ENCODE results near the gene STMP1.

GRCh38 chr7:135620447-135620846 lies 41.9 kb upstream of the STMP1 start:
- TF ChIP-seq, protein P1, sequence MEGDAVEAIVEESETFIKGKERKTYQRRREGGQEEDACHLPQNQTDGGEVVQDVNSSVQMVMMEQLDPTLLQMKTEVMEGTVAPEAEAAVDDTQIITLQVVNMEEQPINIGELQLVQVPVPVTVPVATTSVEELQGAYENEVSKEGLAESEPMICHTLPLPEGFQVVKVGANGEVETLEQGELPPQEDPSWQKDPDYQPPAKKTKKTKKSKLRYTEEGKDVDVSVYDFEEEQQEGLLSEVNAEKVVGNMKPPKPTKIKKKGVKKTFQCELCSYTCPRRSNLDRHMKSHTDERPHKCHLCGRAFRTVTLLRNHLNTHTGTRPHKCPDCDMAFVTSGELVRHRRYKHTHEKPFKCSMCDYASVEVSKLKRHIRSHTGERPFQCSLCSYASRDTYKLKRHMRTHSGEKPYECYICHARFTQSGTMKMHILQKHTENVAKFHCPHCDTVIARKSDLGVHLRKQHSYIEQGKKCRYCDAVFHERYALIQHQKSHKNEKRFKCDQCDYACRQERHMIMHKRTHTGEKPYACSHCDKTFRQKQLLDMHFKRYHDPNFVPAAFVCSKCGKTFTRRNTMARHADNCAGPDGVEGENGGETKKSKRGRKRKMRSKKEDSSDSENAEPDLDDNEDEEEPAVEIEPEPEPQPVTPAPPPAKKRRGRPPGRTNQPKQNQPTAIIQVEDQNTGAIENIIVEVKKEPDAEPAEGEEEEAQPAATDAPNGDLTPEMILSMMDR (optimal IDR thresholded peaks at IDR 0.05 in 1 of 3, IDR thresholded peaks at IDR 0.05 in 1 of 3, conservative IDR thresholded peaks at IDR 0.05 in 1 of 3; ENCODE audit: extremely low read depth in 1 of 3, insufficient read depth in 2 of 3, low read length in 3 of 3): no peak
- TF ChIP-seq EZH2 (IDR thresholded peaks at IDR 0.05; ENCODE audit: low read length): no peak

Measured in keratinocyte (primary cell).